Heart left ventricle (tissue), 16 donors: ENCODE measurements around the gene HOXC5. TPM values are rescaled to one million over a fixed set of nuclear protein-coding genes. Genes with fewer than 3 reads are reported as not detected.

Experiments
- ATAC-seq, 4 donors: fragments of 200-7000 bp; cut with Tn5 transposase; one replicate each; pipeline ENCODE4 v1.9.1; 2020 to 2022; ENCODE audit warnings: moderate library complexity in 4 of 4, mild to moderate bottlenecking in 3 of 4, moderate number of reproducible peaks in 1 of 4
- DNase-seq, 5 donors: peaks; one replicate each; pipeline ENCODE4 v3.0.0-alpha.2; 2020
- H3K27ac ChIP-seq, 12 donors: fragments of 200-600 bp; sonication (generic) in 4 of 12; one replicate each; pipeline versions ENCODE4 v1.5.0 to v1.8.0; 2016 to 2022; ENCODE audit warnings: mild to moderate bottlenecking in 2 of 12
- H3K27me3 ChIP-seq, 9 donors: fragments of 200-600 bp; sonication (generic) in 2 of 9; one replicate each; pipeline versions ENCODE4 v1.5.1 to v1.8.0; 2016 to 2022; ENCODE audit warnings: mild to moderate bottlenecking in 3 of 9
- H3K36me3 ChIP-seq, 9 donors: fragments of 200-600 bp; sonication (generic) in 2 of 9; one replicate each; pipeline versions ENCODE4 v1.5.0 to v1.8.0; 2018 to 2022; ENCODE audit warnings: mild to moderate bottlenecking in 2 of 9
- H3K4me1 ChIP-seq, 12 donors: fragments of 200-600 bp; sonication (generic) in 4 of 12; one replicate each; pipeline versions ENCODE4 v1.5.0 to v1.8.0; 2016 to 2022; ENCODE audit warnings: mild to moderate bottlenecking in 3 of 12
- H3K4me3 ChIP-seq, 12 donors: fragments of 200-600 bp; sonication (generic) in 4 of 12; one replicate each; pipeline versions ENCODE4 v1.5.0 to v1.8.0; 2017 to 2022; ENCODE audit warnings: mild to moderate bottlenecking in 9 of 12, moderate library complexity in 4 of 12
- H3K9me3 ChIP-seq, 12 donors: fragments of 200-600 bp; sonication (generic) in 4 of 12; one replicate each; pipeline versions ENCODE4 v1.5.0 to v1.8.0; 2016 to 2022; ENCODE audit warnings: mild to moderate bottlenecking in 1 of 12
- CTCF ChIP-seq, 12 donors: fragments of 200-600 bp; sonication (generic) in 4 of 12; IDR thresholded peaks; one replicate each; pipeline versions ENCODE4 v1.5.0 to v1.8.0; 2018 to 2022; ENCODE audit warnings: antibody characterized with exemption in 12 of 12, mild to moderate bottlenecking in 5 of 12
- POLR2A ChIP-seq, 2 donors: fragments of 450-650 bp; IDR thresholded peaks; one replicate each; pipeline ENCODE4 v1.6.1; 2017; ENCODE audit warnings: antibody characterized with exemption in 2 of 2, mild to moderate bottlenecking in 2 of 2, moderate library complexity in 2 of 2
- WGBS, 4 donors: extraction: QIAGEN DNeasy Blood & Tissue Kit in 2 of 4; methylation state at CpG; one replicate each; pipeline versions ENCODE4 v1.1.5 to v1.1.7; 2013 to 2018; 5-methylcytosine and 5-hydroxymethylcytosine counted together
- intact Hi-C, 10 donors: fragments of 100-400 bp; cut with DNase I; formaldehyde crosslinking; loops; one replicate each; pipeline versions ENCODE4 v1.11.1 to v1.14.2; 2022
- polyA plus RNA-seq, 2 donors: library from polyadenylated mRNA; stranded (reverse); fragments of 200-250 nt; gene quantifications; one replicate each; pipeline ENCODE4 v1.2.3, GENCODE V29; 2013
- total RNA-seq, 9 donors: library from RNA; depleted of rRNA in 2 of 9; stranded (reverse); fragments of >200 nt in 2 of 9; fragmentation: NEBNext Ultra II Directional in 3 of 9; extraction: Animal tissue kit (Norgen Biotek cat#: 25700) in 3 of 9; gene quantifications; one replicate each; pipeline versions ENCODE4 v1.1.0 to v1.2.4, GENCODE V29; 2016 to 2023
- donor health status: ischemic (EF 13 %, LVEDD 7.1; RV severe dilation, severe dysfunction).
- donor health status: healthy with polysubstance abuse.
- donor health status: DM: no; HTN: yes; CAD: no.
- donor health status: DM: no; HTN: no; CAD: no.
- donor health status: ischemic (EF 25% LVEDD 6.9; RV normal size, moderate dysfunction).
- donor health status: ischemic (EF 25% LVEDD 5.7; RV mildly dilated, moderate dysfunction).
- donor health status: healthy.
- donor health status: DM: yes; HTN: yes; CAD: no.
- donor health status: ischemic (EF 35%, LVEDD 5.7; RV mildly dilated, moderate dysfunction).
- donor health status: nonischemic (EF 11% LVEDD 7.7; RV severe dilation, severe dysfunction).
- donor health status: DM: yes; HTN: yes; CAD: no.
- donor health status: PGD.
- donor health status: ischemic (EF 29% LVEDD 5.4; RV normal size, mild dysfunction).
- donor health status: nonischemic (EF 23%, LVEDD 6.1; RV moderate dilation, normal function).

HOXC5 gene
- total and polyA plus RNA-seq, 11 donors = not detected

- TF ChIP-seq POLR2A (IDR thresholded peaks at IDR 0.05) (no peak), CTCF (IDR thresholded peaks at IDR 0.05) (no peak)
- Histone ChIP-seq H3K4me1 (peaks cover 0 to 20% (median 11%) of the 10 kb centered on the region in 12 donors), H3K4me3 (no peak overlapping the region), H3K27me3 (peaks cover 66 to 98% (median 95%) of the 10 kb centered on the region in 9 donors), H3K9me3 (no peaks in the 10 kb centered on the region), H3K36me3 (no peaks in the 10 kb centered on the region), H3K27ac (no peak overlapping the region)
- intact Hi-C loops = loop anchor here in 6 of 10 donors (2.0 to 10.0 kb wide), 4 partner anchors 184 to 367 kb away; no protein-coding TSS in a partner anchor
- no peak for DNase-seq
- no peak for ATAC-seq
- WGBS, 4 donors = 14 to 36% (median 20%) methylated on average over 2 of the region's 2 CpGs
These were observed 24.6 kb upstream of the HOXC5 start for GRCh38 chr12:54008260-54008552.

GRCh38 chr12:54009171-54010052, 23.4 kb upstream of the HOXC5 start:
- ATAC-seq (no peak), DNase-seq (no peak)
- TF ChIP-seq POLR2A (IDR thresholded peaks at IDR 0.05) = no peak
- TF ChIP-seq CTCF (IDR thresholded peaks at IDR 0.05) = no peak
- Histone ChIP-seq H3K36me3 (no peaks in the 10 kb centered on the region), H3K4me3 (peak overlapping the region in 6 of 12 donors; percentile 1 to 32 (median 18)), H3K9me3 (no peaks in the 10 kb centered on the region), H3K27ac (no peak overlapping the region), H3K4me1 (peaks cover 0 to 23% (median 12%) of the 10 kb centered on the region in 12 donors), H3K27me3 (peaks cover 62 to 98% (median 94%) of the 10 kb centered on the region in 9 donors)
- 3 to 5% (median 4%) methylated on average over 45 to 51 of the region's 51 CpGs for WGBS, 4 donors
- intact Hi-C loops = loop anchor here in 6 of 10 donors (2.0 to 10.0 kb wide), 4 partner anchors 183 to 365 kb away; no protein-coding TSS in a partner anchor

GRCh38 chr12:54010053-54010971, 22.5 kb upstream of the HOXC5 start:
- TF ChIP-seq CTCF (IDR thresholded peaks at IDR 0.05) (no peak), POLR2A (IDR thresholded peaks at IDR 0.05) (no peak)
- no peak for ATAC-seq

More at GRCh38 chr12:54010053-54010971, 22.5 kb upstream of the HOXC5 start:
- no peaks in the 10 kb centered on the region for H3K9me3 ChIP-seq
- H3K4me1 ChIP-seq = peaks cover 0 to 27% (median 12%) of the 10 kb centered on the region in 12 donors
- no peak overlapping the region for H3K27ac ChIP-seq
- WGBS, 4 donors = 10 to 18% (median 14%) methylated on average over 10 of the region's 10 CpGs
- DNase-seq = no peak
- H3K36me3 ChIP-seq = no peaks in the 10 kb centered on the region
- H3K4me3 ChIP-seq = no peak overlapping the region
- intact Hi-C loops = no loop called here
- peaks cover 63 to 98% (median 94%) of the 10 kb centered on the region in 9 donors for H3K27me3 ChIP-seq
